HG03097 (cell line): Measurements from ENCODE around the gene B4GALNT1.
"Not testable (repeated sequence)": the region's sequence is repeated elsewhere in the genome, so short reads cannot be mapped to it uniquely, and the experiment has no call there.

ENCODE experiments used
- ATAC-seq: cut with Tn5 transposase; IDR thresholded peaks from one replicate; pipeline ENCODE4 v1.9.1; 2021; ENCODE audit not compliant: unreplicated experiment, low FRiP score

Gene B4GALNT1

DNA sequence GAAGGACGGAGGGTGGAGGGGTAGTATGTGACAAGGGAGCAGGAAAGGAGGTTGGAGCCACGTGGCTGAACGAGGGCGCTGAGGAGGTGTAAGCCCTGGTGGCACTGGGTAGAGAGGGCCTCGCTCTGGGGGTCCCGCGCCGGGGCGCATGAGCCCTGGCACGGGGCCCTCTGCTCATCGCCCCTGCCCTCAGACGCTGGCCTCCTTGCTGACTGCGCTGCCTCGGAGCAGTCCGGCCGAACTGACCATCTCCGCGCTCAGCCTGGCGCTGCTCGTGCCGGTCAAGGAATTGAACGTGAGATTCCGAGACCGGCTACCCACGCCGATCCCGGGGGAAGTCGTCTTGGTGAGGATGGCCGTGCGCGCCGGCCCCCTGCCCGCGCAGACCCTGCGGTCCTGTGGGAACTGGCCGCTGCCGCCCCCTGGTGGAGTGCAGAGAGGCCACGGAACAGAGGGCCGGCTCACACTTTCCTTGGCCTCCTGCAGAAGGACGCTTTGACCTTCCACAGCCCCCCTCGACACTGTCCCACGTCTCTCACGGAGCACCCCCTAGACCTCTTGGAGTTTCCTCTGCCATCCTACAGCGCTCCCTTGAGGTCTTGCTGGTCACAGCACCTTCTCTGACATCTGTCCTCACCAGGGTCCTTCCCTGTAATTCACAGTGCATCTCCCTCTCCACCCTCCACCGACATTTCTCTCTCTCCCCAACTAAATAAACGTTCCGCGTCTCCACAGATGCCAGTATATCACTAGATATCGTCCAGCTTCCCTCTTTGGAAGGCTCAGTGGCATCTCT is 11.3 kb downstream of the B4GALNT1 start:
- ATAC-seq: no peak

DNA sequence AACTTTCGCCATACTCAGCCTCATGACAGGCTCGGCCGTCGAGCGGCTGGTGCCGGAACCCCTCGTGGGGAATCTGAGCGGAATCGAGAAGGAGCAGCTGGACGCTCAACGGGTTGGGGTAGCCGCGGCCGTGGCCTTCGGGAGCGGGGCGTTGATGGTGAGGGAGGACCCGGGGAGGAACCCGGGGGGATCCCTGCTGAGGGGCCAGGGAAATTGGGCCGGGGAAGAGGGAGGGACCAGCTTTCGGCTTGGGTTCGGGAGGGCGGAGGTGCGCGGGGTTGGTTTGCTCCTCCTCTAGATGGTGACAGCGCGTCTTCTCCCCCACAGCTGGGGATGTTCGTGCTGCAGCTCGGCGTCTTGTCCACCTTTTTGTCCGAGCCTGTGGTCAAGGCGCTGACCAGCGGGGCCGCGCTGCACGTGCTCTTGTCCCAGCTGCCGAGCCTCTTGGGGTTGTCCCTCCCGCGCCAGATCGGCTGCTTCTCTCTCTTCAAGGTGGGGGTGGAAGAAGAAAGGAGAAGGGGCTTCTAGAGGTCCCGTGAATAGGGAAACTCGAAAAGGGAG is 12.0 kb downstream of the B4GALNT1 start:
- no peak for ATAC-seq

DNA sequence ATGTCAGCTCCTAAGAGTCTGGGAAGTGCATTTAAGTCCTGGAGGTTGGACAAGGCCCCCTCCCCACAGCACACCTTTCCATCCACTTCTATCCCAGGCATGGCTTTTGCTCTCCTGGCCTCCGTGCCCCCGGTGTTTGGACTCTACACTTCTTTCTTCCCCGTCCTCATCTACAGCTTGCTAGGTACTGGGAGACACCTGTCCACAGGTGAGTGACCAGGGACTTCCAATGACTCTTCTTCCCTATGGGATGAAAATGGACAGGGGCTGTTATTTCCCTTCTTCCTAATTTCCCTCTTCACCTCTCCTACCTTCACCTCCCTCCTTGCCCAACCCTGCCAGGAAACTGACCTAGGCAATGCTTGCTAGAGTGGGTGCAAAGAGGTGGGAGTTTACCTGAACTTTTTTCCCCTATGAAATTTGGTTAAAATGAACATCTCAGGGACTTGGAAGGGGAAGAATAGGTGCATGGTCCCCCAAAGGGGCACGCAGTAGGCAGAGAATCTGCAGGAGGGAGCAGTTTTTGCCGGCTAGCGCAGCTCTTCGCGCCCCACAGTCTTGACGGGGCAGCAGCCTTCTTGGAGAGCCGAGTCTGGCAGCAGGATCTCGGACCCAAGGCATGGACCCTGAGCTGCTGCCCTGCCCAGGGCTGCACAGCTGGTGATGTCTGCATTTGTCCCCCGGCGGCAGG is 12.6 kb downstream of the B4GALNT1 start:
- no peak for ATAC-seq

DNA sequence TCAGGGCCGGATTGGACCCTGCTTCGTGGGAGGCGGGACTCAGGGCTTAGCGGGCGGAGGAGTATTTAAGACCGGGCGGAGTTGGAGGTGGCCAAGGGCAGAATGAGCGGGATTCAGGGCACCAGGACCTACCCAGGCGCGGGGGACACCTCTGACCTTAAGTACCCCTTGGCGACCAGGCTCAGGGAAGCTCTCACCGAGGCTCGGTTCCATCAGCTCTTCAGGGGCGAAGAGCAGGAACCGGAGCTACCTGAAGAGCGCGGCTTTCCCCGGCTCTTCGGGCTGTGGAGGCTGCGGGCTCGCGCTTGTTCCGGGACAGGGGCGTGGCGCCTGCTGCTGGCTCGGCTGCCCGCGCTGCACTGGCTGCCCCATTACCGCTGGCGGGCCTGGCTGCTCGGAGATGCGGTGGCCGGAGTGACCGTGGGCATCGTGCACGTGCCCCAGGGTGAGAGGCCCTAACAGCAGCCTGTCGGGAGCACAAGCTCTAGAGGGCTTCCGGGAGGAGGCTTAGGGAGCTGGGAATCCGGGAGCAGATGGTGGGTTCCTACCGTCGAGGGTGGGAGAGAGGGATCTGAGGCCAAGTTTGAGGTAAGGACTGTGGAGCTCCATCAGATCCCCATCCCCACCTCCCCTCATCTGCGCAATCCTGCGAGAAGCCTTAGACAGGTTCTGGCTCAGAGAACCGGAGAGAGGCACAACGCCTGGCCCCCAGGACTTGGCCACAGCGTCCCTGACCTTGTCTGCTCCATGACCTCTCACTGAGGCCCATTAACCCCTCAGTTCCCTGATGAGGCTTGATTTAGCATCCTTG is 13.4 kb downstream of the B4GALNT1 start:
- ATAC-seq: no peak

DNA sequence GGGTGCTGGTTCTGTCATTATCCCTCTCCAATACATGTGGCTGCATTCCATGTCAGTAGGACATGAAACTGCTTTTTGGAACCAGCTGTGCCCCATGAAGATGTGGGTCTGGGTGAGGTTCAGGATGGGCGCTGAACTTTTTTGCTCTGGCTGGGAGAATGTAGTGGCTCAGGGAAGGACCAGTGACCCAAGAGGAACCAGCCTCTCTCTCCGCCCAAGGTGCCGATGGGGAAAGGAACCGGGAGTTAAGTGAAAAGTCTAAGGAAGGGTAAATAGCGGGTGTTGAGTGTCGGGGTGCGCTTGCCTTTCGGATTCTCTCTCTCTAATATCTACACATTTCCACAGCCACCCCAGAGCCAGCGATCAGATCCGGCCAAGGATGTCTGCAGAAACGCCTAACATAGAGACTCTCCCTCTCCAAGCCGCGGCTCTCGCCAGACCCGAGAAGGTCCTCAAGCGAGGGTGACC is 14.0 kb downstream of the B4GALNT1 start:
- no peak for ATAC-seq

DNA sequence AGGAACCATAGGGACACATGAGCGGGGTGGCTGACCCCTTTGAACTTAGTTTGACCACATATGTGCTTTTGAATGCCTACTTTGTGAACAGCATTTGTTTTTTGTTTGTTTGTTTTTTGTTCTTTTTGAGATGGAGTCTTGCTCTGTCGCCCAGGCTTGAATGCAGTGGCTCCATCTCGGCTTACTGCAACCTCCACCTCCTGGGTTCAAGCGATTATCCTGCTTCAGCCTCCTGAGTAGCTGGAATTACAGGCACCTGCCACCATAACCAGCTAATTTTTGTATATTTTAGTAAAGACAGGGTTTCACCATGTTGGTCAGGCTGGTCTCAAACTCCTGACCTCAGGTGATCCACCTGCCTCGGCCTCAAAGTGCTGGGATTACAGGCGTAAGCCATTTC is 14.6 kb downstream of the B4GALNT1 start:
- ATAC-seq: not testable (repeated sequence)

DNA sequence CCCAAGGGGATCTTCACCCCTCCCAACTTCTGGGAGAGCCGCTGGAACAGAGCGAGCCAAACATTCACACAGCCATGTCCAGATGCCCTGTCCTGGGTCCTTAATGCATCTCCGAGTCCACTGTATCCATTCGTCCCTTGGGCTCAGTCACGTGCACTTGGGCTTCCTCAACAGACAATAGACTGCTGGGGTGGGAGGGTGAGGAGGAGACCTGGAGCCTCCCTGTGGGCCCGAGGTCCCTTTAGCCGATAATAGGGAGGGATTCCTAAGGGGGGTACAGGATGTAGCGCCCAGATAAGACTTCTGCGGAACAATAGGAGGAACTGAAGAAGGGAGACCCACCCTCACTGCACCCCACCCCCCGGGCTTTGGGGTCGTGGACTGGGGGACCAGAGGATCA is 15.1 kb downstream of the B4GALNT1 start:
- no peak for ATAC-seq

DNA sequence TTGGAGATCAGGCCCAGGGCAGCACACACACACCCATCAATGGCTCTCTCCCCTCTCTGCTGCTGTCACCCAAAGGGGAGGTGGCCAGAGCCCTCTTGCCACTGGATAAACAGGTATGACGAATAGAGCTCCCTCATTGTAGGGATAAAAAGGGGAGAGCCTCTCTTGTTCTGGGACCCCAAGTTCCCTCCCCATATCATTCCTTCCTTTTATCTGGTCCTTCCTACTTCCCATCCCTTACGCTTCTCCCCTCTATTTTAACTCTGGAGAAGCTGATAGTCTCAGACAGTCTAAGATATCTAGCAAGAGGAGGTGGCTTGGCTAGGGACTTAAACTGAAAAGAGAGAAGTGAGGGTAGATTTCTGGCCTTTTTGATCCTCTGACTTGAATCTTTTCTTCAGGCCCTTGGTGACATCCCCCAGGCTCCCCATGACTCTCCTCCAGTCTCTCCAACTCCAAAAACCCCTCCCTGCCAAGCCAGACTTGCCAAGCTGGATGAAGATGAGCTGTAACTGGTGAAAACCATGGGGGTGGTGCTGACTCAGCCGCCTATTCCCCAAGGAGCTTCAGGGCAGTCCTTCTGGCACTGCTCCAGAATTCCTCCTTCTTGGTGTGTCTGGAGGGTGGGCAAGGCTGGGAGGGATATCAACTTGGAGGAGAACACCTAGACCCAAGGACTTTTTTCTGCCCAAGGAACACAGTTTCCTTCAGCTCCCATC is 16.5 kb downstream of the B4GALNT1 start:
- no peak for ATAC-seq

DNA sequence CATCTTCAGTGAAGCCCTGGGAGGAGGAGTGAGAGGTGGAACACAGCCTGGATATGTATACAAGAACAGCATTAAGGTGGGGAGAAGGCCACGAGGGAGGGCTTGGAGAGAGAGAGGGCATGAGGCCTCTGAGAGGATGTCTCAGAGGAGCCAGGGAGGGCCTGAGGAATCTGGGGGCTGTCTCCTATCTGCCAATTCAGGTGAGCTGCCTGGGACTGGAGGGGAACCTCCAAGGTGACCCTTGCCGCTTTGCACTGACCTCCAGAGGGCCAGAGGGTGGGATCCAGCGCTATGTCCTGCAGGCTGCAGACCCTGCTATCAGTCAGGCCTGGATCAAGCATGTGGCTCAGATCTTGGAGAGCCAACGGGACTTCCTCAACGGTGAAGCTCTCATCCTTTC is 17.4 kb downstream of the B4GALNT1 start:
- no peak for ATAC-seq

DNA sequence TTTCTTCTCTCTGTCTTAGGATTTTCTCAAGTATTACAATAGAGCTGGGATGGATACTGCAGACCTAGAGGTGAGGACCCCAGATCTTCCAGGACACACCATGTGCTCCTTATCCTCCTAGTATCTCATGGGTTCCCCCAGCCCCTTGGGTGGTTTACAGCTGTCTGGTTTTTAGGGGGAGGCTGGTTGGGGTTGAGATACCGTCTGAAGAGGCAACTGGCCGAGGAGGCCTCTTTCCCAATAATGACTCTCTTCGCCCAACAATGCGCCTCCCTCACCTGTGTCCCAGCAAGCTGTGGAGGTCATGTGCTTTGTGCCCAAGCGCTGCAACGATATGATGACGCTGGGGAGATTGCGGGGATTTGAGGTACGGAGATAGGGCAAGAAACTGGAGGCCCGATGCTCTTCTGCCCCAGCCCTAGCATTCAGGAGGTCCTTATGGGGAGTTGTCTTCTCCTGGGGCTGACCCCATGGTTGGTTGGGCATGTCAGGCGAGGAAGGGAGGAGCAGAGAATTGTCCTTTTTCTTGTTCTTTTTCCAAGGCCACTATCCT is 18.0 kb downstream of the B4GALNT1 start:
- no peak for ATAC-seq

DNA sequence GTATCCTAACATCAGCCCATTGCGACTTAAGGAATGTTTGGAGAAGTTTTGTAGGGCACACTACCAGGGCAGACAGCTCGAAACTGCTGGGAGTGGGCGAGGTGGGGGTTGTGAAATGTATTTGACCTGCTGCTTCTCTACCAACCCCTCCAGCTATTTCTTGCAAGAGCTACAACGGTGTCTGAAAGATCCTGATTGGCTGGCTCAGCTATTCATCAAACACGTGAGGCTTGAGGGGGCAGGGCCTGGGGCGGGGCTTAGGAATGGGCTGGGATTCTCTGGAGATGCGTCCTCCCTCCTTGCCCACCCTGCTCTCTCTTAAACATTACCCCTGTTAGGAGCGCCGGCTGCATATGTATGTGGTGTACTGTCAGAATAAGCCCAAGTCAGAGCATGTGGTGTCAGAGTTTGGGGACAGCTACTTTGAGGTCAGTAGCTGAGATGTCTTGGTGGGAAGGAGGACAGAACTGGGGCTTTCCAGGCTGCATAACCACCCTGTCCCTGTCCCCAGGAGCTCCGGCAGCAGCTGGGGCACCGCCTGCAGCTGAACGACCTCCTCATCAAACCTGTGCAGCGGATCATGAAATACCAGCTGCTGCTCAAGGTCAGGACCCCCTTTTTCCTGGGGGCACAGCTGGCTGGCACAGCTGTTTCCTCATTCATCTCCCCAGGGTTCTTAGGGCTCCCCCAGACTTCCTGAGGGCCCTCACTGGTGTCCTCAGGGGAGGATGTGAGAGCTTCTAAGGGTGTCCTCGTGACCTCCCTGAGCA is 18.6 kb downstream of the B4GALNT1 start:
- ATAC-seq: no peak

DNA sequence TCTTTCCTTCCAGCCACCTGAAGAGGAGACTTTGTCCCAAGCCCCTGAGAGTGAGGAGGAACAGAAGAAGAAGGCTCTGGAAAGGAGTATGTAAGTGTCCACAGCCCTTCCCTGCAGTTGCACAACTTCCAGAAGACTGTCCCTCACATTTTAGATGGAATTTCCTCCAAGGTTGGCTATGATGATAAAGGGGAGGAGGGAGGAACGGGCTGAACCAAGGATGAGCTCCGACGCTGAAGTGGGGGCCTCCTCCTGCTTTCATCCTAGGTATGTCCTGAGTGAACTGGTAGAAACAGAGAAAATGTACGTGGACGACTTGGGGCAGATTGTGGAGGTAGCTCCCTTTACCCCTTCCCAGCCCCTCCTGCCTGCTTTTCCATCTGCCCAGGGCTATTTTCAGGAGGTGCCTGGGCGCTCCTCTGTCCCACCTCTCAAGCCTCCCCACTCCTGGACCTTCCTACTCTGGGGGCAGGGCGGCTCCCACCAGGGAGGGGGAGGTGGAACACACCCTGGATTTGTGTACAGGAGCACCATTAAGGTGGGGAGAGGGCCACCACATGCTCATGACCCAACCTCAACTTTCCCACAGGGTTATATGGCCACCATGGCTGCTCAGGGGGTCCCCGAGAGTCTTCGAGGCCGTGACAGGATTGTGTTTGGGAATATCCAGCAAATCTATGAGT is 19.4 kb downstream of the B4GALNT1 start:
- no peak for ATAC-seq

DNA sequence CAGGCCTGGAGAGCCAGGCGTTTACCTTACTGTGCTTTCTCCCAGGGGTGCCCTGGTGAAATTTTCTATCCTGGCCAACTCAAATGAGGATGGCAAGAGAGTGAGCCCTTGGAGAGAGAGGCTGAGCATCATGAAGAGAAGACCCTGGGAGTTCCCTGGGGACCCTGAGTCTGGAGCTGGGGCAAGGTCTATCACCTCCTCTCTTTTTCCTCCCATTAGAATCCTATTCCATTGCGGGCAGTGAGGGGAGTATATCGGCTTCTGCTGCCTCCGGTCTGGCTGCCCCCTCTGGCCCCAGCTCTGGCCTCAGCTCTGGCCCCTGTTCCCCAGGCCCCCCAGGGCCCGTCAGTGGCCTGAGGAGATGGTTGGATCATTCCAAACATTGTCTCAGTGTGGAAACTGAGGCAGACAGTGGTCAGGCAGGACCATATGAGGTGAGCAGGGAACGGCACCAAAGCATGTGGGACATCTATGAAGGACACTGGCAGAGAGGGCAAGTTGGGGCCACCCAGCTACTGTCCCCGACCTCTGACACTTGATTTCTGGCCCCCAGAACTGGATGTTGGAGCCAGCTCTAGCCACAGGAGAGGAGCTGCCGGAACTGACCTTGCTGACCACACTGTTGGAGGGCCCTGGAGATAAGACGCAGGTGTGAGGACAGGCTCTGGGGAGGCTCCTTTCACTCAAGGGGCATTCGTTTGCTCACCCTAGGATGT is 20.1 kb downstream of the B4GALNT1 start:
- no peak for ATAC-seq

DNA sequence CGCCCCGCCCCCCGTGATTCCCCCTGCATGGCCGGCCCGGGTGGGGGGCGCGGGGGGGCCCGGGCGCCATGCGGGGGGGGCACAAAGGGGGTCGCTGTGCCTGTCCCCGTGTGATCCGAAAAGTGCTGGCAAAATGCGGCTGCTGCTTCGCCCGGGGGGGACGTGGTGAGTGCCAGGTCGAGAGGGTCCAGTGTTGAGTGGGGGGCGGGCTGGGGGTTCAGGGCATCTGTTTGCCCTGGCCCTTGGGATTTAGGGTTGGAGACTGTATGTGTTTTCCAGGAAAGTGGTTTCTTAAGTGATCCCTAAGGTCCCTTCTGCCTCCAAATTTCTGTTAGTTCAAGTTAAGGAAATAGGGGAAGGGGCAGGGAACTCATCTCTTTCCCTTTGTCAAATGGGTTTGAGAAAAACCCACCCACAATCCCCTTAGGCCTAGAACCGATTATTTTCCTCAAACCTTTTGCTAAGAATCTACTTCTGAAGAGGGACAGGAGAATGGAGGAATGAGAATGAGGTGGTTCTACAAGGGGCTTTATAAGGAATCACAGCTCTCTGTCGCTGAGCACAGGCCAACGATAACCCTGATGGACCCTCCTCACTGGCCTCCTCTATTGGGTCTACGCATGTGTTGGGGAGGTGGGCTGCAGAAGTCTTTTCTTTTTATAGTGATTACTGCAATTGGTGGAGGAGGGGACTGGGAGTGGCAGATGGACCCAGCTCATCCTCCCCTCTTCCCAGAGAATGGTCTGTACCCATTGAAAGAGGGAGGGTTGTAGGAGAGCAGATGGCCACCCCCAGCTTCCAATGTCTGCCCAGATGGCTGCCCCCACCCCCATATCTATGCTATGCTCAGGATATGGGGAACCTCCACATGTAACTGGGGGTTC is 20.9 kb downstream of the B4GALNT1 start:
- ATAC-seq: no peak

DNA sequence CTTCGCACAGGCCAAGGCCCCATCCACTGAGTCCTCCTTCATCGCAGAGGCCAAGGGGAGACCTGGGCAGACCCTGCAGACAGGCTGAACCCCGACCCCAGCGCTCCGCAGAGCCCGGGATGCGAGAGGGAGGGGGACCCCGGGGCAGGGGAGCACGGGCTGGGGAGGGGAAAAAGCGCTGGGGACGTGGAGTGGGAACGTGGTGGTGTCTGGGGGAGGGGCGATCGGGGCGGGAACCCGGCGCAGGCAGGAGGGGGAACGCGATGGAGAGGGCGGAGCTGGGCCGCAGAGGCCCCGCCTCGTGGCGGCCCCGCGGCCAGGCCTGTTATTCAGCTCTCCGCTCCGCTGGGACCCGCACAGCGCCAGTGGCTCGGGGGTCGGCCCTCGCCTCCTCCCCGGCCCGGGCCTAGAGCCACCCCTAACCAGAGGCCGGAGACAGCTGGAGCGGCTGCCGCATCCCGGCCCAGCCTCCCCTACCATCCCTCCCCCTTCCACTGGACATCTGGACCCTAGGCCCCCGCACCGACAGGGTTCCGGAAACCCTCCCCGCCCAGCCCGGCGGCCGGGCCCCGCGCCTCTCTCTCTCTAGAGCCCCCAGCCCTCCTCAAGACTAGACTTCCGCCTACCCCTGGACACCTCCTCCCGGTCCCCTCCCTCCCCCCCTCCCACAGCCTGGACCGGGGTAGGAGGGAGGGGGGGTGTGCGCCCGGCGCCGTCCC is 21.7 kb downstream of the B4GALNT1 start, which contains the start of gene ARHGEF25:
ARHGEF25 (plus strand) TSS at position 328 of the 719 bp plus-strand sequence. CDS start 460 bp downstream, outside the sequence.
- ATAC-seq: no peak

DNA sequence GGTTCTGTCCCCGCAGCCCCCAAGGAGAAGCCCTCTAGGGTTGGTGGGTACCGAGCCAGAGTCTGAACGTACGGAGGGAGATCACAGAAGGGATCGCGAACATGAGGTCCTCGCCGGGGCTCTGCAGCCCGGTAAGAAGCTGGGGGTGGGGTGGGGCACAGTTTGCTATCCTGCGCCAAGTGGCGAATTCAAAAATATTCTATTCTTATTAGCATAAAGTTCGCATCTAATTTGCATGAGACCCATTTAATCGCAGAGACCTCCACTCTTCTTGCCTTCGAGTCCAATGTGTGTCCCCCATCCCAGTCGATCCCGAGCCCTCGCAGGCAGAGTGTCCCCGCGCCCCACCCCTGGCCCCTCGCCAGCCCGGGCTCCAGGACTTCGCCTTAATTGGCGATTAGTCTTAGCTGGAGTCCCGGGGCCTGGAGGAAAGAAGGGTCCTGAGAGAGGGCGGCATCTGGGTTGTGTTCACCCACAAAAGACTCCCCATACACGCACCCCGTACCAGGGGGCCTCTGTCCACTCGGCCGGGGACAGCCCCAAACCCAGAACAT is 22.4 kb downstream of the B4GALNT1 start:
- ATAC-seq: no peak
